GM21737 (cell line): ENCODE data around the gene ASTN2.

Source experiments
- ATAC-seq: cut with Tn5 transposase; IDR thresholded peaks from one replicate; pipeline ENCODE4 v1.9.1; 2021; ENCODE audit warnings: mild to moderate bottlenecking, moderate library complexity; ENCODE audit not compliant: unreplicated experiment

ASTN2 gene

DNA sequence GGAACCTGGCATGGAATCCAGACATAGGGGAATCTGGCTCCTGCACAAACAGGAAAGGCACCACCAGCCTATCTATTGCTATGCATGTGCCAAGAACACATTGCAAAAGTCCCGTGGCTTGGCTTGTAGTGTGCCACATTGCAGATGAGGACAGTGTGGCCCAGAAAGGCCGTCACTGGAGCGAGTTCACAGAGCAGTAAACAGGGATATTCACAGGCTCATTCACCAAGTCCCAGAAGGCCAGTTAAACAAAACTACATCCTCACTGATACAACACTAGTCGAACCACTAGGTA, 767.4 kb downstream of the ASTN2 start:
- ATAC-seq: no peak

DNA sequence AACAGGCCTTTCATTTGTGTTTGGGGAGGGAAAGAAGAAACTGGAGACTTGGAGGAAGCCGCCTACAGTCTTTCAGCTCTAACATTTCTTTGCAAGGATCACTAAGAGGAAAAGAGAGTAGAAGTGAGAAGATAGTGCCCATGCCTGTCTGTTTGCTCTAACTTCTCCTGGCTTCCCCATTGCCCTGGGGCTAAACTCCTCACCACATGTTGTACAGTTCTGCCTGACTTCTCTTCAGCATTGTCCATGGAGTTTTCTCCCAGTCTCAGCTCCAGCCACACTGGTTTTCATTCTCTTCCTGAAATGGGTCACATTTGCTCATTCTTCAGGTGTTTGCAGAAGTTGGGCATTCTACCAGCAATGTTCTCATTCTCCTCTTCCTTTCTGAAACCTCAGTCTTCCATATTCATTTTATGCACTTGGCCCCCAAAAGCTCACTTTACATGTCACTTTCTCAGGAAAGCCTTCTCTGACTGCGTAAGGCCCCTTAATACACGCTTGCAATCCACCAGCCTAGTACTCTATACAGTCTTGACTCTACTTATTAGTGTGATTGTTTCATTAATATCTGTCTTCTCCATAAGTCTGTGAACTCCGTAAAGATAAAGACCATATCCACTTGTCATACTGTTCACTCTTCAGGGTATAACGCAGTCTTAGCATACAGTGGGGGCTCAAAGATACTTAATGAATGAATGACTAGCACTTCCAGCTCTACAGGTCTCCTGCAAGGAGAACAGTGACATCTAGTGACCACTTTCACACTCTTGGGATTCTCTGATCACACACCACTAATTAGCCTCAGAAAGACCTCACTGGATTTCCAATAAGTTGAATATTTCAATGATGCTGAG, 768.0 kb downstream of the ASTN2 start:
- ATAC-seq: no peak

DNA sequence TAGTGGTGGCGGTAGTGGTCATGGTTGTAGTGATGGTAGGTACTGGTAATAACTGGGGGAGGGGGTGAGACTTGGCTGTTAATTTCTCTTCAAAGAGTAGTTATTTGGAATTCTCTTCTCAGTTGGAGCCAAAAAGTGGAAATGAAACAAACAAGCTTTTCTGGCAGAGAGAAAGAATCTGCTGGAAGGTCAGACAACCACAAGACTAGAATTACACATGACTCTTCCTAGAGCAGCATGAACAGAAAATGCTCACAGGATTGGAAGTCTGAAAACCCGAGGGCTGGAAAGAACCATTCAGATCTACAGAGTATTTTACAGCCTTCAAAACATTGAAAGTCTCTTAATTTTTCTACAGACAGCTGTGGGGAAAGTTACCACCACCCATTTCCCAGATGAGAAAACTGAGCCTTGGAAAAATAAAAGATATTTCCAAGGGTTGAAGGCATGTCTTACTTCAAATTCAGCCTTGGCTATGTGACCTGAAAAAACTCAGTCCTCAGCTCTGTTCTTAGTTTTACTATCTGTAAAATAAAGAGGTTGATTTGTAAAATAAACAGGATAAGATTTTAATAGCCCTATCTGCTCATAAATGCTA, 770.7 kb downstream of the ASTN2 start:
- ATAC-seq: no peak

DNA sequence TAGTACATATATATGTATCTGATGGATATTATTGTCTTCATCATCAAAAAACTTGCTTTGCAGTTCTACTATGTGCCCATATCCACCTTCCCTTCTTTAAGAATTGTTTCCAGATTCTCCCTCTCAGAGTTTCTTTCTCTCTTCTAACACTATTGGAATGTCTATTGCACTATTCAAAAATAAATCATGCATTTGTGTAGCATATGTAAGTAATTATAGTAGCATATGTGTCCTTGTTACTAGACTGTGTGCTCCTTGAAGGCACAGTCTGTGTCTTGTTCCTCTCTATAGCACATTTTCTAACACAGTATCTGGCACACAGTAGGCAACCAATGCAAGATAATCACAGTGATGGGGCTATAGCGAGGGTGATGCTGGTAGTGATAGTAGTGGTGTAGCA, 771.2 kb downstream of the ASTN2 start:
- ATAC-seq: no peak

DNA sequence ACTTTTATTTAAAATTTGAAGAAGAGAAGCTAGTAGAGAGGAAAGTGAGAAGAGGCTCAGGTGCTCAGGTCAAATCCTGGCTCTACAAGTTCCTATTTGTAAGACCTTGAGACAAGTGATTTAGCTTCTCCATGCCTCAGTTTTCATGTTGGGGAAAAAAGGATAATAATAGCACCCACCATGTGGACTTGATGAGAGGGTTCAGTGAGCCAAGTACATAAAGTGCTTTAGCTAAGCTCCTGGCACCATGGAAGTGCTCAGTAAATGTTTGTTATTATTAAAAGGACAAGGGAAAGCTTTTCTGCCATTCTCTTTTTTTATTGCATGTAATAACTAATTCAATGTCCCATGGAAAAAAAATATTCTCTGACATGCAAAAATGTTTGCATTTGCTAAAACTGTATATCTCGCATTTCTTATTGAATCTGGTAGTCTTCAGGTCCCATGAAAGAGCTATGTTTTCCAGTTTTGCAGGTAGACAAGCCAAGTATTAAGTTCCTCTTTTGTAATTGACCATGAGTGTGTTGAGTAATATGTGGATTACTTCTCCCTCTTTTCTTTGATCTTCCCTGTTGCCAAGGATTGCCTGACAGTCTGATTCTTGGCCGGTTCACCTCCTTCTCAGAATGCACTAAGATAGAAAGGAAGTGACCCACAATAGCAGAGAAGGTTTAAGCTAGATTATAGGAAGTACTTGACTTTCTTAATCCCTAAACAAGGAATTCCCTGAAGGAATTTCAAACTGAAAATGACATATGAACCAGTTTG, 773.4 kb downstream of the ASTN2 start:
- no peak for ATAC-seq

DNA sequence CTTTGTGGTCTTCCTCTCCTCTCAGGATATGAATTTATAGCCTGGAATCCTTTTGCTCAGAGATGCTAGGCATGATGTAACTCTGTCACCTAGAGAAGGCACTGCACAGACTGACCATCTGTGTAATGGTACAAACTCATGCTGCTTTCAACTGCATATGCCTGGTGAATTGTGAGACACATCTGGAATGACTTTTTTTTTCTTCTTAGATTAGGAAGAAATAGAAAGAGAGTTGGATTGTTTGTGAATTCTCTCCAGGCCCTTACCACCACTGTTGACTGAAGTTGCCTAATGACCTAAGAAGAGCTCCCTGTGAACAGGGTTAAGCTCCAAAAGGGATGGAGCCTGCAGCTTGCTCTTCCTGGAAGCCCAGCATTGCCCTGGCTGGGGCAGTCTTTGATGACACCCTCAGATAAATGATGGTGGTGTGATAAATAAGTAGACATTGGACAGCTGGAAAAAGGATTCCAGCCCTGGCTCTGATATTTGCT, 775.6 kb downstream of the ASTN2 start:
- no peak for ATAC-seq

DNA sequence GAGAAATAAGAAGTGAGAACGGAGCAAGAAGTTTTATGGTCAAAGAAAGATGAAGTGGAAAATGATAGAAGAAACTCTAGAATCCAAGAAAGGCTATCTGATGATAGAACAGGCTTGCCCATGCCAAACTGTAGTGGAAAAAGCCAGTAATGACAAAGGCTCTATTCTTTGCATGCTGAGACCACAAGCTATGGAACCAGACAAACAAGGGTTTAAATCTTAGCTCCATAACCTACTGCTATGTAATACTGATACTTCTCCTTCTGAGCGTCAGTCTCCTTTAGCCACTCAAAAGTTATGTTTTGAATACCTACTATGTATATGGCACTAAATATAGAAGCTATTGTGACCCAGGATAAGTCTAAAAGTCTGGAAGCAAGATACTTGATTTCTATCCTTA, 778.9 kb downstream of the ASTN2 start:
- no peak for ATAC-seq

DNA sequence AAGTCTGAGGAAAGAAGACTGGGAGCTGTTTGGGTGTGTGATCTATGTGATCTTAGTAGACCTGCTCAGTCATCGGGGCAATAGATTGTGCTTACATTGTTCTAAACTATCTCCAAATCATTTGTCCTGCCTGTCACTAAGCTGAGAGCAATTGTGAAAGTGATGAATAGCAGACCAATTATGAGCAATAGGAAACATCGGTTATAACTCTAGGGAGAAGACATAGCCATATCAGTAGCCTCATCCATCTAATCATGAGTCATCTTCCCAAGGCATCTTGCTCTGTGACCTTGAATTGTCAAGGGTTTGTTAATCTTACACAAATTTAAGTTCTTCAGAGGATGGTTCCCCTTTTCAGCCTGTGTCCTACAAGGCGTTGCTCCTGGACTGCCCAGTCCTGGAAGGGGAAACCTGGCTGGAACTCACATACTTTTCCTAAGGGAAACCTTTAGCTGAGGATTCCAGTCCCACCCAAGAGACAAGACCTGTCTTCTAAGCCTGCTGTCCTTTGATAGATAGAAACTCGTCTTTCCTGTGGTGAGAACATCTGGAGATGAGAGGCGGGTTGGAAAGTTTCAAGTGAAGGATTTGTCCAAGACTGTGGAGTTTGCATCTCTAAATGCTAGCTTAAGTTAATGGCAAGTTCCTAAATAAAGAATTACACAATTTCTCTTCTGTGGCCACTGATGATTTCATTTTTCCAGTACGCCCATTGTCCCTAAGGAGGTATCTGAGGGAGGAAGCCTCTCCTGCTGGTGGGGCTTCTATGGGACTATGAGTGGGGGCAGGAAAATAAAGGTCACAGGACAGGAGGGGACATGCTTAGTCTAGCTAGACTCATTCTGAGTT, 781.6 kb downstream of the ASTN2 start:
- ATAC-seq: no peak

DNA sequence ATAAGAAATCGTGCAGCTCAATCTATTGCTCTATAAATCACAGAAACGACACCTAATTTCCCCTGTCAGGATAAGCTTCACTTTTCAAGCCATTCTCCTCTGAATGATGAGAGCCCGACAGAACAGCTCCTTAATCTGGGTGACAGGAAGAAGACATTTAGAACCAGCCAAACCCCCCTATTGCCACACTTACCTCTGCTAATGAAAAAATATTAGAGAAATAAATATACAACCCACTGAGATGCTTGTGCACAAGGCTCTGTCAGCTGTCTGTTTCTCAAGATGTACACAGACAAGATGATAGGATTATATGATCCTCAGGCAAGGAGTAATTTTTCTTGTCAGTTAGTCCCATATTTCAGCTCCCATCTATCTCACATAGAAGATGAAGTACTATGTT, 785.2 kb downstream of the ASTN2 start:
- ATAC-seq: no peak

DNA sequence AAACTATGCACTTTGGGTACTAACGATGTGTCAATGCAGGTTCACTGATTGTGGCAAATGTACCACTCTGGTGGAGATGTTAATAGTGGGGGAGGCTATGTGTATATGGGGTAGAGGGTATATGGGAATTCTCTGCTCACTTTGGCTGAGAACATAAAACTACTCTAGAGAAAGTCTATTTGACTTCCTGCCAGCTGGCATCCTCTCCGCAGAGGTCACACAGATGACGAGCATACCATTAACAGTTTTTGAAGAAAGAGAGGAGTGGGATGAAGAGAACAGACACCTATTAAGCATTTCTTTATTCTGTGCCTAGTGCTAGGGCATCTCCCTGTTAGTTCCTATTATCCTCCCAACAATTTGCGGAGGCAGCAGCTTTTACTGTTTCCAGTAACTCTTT, 786.1 kb downstream of the ASTN2 start:
- ATAC-seq: no peak

DNA sequence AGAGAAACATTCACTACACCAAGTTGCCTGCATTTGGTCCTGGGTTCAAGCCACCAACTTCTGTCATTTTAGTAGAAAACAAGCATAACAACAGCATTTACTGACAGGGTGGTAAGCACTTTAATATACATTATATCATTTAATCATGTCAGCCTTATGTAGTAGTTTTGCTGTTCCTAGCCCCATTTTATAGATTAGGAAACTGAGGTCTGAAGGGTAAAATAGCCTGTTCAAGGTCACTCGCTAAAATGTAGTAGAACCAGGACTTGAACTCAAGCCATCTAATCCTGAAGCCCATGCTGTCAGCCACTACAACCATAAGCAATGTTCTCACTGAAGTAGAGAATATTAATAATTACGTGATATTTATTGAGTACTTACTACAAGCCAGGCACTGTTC, 787.4 kb downstream of the ASTN2 start:
- ATAC-seq: no peak

DNA sequence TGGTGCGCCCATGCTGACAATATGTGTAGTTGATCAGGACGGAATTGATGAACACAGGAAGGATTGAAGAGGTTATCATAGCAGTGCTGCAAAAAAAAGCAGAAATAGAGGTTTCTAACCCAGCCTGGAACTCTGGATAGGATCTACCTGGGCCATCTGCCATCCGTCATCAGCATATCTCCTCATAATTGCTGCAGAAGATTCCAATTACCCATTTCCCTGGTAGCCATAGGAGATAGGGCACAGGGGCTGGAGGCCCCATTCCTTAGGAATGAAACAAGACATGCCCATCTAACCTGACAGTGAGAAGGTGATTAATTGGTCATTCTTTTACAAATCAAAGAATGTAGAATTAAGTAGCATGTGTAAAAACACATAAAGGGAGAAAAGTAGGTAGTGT, 788.1 kb downstream of the ASTN2 start:
- no peak for ATAC-seq

DNA sequence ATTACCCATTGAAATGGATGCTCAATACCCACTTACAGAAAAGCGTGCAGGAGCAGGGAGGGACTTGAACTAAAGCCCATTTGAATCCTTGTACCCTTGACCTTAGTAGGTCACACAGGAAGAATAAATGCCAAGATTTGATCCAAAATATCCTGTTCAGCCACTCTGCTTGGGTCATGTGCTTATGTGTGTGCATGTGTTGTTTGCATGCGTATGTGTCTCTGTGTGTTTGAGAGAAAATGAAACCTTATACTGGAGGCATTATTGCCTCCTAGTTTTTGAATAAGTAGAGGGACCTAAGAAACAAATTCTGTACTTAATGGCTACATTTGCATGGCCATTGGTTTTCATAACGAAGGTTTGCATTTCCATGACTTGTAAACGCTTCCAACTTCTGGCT, 791.1 kb downstream of the ASTN2 start:
- ATAC-seq: no peak

DNA sequence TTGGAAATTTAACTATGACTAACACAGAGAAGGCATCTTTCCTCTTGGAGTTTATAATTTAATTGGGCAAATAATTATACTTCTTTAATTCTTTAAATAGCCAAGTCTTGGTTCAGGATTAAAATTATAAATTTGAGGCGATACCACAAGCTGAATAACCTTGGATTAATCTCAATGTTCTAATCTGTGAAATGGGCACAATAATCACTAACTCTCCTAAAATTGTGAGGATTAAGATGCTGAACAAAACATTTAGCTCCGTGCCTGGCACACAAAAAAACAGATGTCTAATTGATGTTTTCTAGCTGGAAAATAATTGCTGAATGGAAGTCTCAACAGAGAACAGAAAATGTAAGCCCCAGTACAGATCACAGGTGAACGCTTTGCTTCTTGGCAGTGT, 797.5 kb downstream of the ASTN2 start:
- no peak for ATAC-seq

DNA sequence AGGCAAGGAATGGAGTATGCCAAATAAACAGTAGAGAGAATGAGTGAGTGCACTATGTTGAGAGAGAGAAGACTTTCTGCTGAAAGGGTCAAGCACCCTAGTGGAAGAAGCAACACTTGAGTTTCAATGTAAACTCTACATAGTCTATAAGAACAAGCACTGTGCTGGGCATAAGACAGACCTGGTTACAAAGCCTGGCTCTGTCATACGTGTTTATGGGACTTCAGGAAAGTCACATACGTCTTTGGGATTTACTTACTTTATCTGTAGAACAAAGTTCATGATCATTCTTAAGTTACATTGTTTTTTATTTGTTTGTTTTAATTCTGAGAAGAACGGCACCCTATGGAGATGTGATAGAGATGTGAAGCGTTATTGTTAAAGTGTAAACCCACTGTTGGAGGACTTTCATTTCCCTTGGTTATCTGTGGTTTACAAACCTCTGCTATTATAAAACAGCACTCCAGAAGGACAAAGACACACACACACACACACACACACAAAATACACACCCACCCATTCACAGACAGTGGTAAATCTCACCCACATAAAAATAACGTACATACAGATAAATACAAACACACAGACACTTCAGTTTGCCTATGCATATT, 798.4 kb downstream of the ASTN2 start:
- ATAC-seq: no peak

DNA sequence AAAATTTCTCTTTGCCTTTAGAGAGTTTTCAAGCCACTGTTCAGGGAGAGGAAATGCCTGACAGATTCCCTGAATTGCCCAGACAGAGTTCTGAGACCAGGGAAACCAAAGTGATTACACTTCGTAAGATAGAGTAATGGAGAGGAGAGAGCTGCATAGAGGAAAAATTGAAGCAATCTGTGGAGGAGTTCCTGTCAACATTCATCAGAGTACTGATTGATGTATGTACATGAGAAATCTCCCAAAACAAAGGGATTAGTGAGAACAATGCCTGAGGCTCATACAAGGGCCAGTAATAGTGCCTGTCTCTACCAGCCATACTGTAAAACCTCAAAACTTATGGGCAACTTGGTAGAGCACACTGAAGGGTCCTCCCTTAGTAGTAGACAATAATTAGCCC, 806.8 kb downstream of the ASTN2 start:
- no peak for ATAC-seq

DNA sequence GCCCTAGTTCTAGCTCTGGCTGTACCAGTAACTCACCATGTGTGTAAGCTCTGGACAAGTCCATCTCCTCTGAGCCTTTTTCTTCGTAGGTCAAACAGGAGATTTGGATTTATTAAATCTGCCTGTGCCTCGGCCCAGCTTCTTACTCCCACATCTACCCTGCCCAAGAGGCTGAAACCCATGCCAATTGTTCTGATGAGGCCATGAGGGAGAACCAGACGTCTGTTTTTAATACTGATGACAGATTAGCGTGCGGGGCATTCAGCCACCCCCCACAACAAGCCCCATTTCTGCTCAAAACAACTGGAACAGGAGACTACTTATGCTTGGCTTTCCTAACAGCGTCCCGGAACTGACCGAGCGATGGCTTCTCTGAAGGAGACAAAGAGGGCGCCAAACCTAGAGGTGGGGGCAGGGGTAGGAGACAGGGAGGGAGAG, 808.9 kb downstream of the ASTN2 start:
- ATAC-seq: no peak

DNA sequence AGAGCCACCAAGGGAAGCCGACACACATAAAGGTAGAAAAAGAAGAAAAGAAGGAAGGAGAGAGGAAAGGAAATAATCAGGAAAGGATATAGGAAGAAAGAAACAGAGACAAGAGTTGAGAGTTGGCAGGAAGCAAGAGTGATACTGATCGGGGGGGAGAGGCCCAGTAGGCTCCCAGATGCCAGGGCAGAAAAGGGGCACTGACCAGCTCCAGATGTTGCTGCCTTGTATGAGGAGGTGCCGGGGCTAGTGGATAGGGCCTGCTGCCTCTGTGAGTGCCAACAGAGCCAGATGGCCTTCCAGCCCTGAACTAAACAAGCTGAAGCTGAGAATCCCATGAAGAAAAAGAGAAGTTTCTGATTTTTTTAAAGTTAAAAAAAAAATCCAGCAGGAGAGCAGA, 809.8 kb downstream of the ASTN2 start:
- ATAC-seq: no peak

DNA sequence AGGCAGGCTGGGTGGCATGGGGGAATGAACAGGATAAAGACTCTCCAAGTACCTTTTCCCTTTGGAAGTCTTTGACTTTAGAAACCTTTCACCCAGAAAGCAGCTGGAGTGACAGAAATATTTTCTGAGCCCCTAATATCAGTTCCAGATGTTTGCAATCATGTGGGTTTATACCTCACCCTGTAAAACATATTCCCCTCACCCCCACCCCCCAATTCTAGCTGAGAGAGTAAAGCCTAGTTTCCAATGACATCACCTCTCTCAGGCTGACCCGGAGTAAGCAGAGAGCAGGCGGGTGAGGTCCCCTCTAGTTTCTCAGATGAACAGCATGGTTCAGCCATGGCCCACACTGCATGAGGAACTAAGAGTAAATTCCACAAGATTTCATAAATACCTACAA, 810.6 kb downstream of the ASTN2 start:
- ATAC-seq: no peak

DNA sequence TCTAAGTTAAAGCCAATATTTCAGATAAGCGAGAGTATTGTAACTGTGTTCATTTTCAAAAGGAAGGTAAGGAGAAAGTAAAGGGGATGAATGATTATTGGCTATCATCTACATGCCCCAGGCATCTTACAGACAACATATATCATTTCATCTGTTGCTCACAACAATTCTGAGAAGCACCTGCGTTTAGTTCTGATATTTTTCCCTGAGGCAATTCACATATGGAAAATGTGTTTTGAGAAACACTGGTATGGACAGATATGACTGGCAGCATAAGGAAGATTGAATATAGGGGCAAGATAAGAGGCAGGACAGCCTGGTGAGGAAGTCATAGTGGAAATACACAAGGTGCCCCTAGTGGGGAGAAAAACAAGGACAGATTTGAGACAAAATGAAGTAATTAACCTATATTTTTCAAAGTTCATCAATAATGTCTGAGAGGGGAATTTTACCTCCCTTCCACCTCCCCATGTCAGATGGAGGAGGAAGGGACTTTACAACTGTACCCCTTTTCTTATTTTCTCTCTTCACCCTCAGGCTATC, 815.4 kb downstream of the ASTN2 start:
- ATAC-seq: no peak
